Activated naive CD4-positive, alpha-beta T cell treated with anti-CD3 and anti-CD28 coated beads, Interleukin-2, amount 50 U/mL, for 24 hours (primary cell): ENCODE results near the gene EPHB3.
A peak's percentile ranks its signal among the peaks of the same experiment; 100 is the strongest.

ENCODE experiments used
- H3K27ac Mint-ChIP-seq: one replicate; pipeline ENCODE4 v1.8.0; 2021; ENCODE audit warnings: mild to moderate bottlenecking, mixed read lengths
- H3K27me3 Mint-ChIP-seq: one replicate; pipeline ENCODE4 v1.8.0; 2021; ENCODE audit warnings: mixed read lengths
- H3K36me3 Mint-ChIP-seq: one replicate; pipeline ENCODE4 v1.8.0; 2021; ENCODE audit warnings: mixed read lengths
- H3K4me1 Mint-ChIP-seq: one replicate; pipeline ENCODE4 v1.8.0; 2021; ENCODE audit warnings: mixed read lengths
- H3K4me3 Mint-ChIP-seq: one replicate; pipeline ENCODE4 v1.8.0; 2021; ENCODE audit warnings: mild to moderate bottlenecking, mixed read lengths
- H3K9me3 Mint-ChIP-seq: one replicate; pipeline ENCODE4 v1.8.0; 2021; ENCODE audit warnings: mixed read lengths

Gene EPHB3

DNA sequence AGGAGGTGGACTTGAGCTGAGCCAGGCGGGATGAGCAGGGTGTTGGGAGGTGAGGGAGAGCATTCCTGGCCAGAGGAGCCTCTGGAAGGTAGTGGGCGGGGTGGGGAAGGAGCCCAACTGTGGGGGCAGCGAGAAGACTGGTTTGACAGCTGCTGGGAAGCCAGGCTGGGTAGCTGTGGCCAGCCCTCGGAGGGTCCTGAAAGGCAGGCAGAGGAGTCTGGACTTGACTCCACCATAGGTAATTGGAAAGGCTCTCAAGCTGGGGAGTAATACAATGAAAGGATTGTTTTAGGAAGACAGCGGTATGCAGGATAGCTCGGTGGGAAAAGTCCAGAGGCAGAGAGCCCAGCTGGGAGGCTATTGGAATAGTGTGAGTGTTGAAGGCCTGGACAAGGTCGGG, 17.2 kb downstream of the EPHB3 start:
- Mint-ChIP-seq H3K36me3 (peaks cover 2% of the 10 kb centered on the region), H3K9me3 (no peaks in the 10 kb centered on the region), H3K27ac (peak overlapping the region; percentile 13), H3K27me3 (peaks cover 13% of the 10 kb centered on the region), H3K4me3 (no peak overlapping the region), H3K4me1 (peaks cover 9% of the 10 kb centered on the region)

DNA sequence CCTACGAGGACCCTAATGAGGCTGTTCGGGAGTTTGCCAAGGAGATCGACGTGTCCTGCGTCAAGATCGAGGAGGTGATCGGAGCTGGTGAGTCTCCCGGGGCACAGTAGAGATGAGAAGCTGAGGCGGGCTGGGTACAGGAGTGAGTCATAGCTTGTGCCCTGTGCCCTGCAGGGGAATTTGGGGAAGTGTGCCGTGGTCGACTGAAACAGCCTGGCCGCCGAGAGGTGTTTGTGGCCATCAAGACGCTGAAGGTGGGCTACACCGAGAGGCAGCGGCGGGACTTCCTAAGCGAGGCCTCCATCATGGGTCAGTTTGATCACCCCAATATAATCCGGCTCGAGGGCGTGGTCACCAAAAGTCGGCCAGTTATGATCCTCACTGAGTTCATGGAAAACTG, 17.9 kb downstream of the EPHB3 start:
- Mint-ChIP-seq H3K9me3 (no peaks in the 10 kb centered on the region), H3K4me1 (peaks cover 9% of the 10 kb centered on the region), H3K27ac (no peak overlapping the region), H3K27me3 (peaks cover 16% of the 10 kb centered on the region), H3K36me3 (peaks cover 2% of the 10 kb centered on the region), H3K4me3 (no peak overlapping the region)

DNA sequence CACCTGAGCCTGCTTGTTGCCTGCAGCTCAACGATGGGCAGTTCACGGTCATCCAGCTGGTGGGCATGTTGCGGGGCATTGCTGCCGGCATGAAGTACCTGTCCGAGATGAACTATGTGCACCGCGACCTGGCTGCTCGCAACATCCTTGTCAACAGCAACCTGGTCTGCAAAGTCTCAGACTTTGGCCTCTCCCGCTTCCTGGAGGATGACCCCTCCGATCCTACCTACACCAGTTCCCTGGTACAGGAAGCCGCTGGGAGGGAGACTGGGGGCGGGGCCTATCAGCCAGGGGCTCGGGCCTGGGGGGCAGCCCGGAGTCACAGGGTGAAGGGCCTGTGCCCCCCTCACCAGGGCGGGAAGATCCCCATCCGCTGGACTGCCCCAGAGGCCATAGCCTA, 18.8 kb downstream of the EPHB3 start:
- no peak overlapping the region for H3K27ac Mint-ChIP-seq
- no peaks in the 10 kb centered on the region for H3K9me3 Mint-ChIP-seq
- H3K27me3 Mint-ChIP-seq = peaks cover 19% of the 10 kb centered on the region
- H3K4me3 Mint-ChIP-seq = no peak overlapping the region
- H3K4me1 Mint-ChIP-seq = peaks cover 9% of the 10 kb centered on the region
- peaks cover 2% of the 10 kb centered on the region for H3K36me3 Mint-ChIP-seq

DNA sequence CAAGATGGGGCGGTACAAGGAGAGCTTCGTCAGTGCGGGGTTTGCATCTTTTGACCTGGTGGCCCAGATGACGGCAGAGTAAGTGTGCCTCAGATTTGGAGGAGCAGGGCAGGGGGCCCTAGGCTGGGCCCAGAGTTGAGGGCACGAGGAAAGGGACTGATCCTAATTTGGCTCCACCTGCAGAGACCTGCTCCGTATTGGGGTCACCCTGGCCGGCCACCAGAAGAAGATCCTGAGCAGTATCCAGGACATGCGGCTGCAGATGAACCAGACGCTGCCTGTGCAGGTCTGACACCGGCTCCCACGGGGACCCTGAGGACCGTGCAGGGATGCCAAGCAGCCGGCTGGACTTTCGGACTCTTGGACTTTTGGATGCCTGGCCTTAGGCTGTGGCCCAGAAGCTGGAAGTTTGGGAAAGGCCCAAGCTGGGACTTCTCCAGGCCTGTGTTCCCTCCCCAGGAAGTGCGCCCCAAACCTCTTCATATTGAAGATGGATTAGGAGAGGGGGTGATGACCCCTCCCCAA, 19.8 kb downstream of the EPHB3 start:
- Mint-ChIP-seq H3K4me3 (no peak overlapping the region), H3K9me3 (no peaks in the 10 kb centered on the region), H3K27me3 (peaks cover 19% of the 10 kb centered on the region), H3K27ac (no peak overlapping the region), H3K36me3 (peaks cover 2% of the 10 kb centered on the region), H3K4me1 (peaks cover 9% of the 10 kb centered on the region)

DNA sequence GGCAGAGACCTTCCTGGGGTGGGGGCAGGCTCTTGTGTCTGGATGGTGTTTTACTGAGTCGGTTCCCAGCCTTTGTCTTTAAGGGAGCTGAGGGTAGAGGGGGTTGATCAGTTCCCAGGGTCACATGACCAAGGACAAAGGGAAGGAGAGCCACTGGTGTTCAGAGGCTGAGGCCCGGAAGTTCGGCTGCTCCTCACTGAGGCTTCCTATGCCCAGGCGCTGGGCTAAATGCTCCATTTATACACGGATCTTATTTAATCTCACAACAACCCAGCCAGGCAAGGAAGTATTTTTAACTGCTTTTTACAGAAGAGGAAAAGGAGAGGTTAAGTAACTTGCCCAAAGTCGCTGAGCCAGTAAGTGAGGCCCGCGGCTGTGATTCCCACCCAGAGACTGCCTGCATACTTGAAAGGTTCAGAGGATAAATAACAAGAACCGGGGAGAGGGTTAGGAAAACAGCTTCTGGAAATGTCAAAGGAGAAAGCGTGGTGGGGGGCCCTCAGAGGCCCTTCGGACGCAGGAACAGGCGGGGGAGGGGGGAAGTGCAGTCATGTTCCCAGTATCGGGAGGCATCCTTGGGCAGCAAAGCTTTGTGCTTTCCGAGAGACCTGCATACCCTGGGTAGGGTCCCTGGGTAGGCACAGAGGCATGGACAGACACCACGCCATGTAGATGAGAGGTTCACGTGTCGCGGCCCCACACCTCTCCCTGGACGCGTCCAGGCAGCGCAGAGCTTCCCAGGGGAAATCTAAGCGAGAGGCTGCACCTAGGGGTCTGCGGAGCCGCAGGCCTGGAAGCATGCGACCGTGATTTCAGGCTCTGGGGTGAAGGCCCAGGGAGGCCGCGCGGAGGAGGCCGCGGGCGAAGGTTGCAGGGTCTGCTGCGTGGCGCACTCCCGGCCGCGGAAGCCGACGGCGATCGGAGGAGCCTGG, 21.3 kb downstream of the EPHB3 start:
- H3K27me3 Mint-ChIP-seq = peaks cover 19% of the 10 kb centered on the region
- H3K36me3 Mint-ChIP-seq = peaks cover 2% of the 10 kb centered on the region
- no peaks in the 10 kb centered on the region for H3K9me3 Mint-ChIP-seq
- H3K4me1 Mint-ChIP-seq = peaks cover 9% of the 10 kb centered on the region
- peak overlapping the region; percentile 78 for H3K4me3 Mint-ChIP-seq
- H3K27ac Mint-ChIP-seq = peak overlapping the region; percentile 51

DNA sequence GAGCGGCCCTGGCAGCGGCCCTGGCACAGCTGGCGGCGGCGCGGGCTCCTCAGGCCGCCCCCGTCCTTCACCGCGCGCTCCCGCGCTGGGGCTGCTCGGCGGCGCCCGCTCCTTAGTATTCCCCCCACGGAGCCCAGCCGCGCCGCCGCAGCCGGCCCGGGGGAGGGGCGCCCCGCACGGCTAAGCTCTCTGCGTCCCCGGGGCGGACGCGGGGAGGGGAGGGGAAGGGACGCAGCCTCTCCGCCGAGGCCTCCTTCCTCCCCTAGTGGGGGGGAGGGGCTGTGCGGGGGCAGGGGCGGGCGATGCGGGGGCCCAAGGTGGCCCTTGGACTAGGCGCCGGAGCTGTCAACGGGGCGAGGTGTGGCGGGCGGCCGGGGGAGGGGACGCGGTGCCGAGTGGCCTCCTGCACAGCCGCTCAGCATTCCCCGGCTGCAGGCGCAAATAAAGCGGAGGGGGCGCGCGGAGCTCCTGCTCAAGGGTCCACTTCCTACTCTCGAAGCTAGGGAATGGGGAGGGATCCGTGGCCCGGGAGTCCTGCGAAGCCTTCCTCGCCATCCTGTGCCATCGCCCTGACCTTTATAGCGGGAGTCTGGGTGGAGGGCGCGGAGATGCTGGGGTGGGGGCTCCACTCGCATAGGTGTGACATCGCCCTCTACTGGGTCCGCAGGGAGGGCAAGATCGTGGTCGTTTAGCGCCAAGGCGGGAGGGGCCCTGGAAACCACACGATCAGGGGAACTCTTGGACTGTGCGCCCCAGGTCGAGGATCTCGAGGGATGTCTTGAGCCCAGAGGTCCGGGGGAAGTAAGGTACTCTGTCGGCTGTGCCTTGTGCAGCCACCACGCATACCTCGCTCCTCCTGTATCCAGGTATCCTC, 22.2 kb downstream of the EPHB3 start:
- Mint-ChIP-seq H3K27me3 (peaks cover 19% of the 10 kb centered on the region), H3K36me3 (peaks cover 2% of the 10 kb centered on the region), H3K9me3 (no peaks in the 10 kb centered on the region), H3K4me1 (peaks cover 9% of the 10 kb centered on the region), H3K27ac (no peak overlapping the region), H3K4me3 (peak overlapping the region; percentile 28)

DNA sequence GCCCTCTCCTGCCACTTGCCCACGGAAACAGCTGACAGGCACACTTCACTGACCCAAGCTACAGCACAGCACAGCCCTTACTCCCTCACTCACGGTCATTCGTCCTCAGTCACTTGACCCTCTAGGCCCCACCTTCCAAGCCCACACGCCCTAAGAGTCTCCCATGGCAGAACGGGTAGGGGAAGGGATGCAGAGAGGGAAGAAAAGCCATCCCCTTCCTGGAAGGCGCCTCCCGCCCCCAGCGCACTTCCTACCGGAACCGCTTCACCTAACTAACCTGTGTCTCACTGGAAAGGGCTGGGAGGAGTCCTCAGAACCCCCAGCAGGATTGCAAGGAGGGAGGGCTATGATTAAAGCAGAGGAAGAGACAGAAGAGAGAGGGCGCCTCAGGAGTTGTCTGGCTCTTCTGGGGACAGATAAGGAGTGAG, 22.9 kb downstream of the EPHB3 start:
- H3K27ac Mint-ChIP-seq = no peak overlapping the region
- peaks cover 19% of the 10 kb centered on the region for H3K27me3 Mint-ChIP-seq
- peak overlapping the region; percentile 28 for H3K4me3 Mint-ChIP-seq
- H3K9me3 Mint-ChIP-seq = no peaks in the 10 kb centered on the region
- peaks cover 2% of the 10 kb centered on the region for H3K36me3 Mint-ChIP-seq
- peaks cover 9% of the 10 kb centered on the region for H3K4me1 Mint-ChIP-seq

DNA sequence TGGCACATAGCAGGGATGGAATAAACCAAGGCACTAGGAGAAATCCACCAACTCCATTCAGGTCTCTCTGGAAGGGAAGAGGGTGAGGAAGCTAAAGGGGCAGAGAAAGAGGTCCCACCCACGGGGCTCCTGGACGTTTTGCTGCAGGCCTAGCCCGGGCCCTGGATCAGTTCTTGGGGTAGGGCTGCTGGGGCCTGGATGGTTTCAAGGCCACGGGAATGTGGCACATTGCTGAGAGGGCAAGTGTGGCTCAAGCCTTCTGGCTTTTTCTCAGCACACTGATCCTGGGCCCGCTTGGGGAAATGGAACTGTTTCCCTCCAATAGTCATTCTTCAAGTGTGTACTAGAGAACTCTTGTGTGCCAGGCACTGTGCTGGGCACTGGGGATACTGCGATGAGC, 24.0 kb downstream of the EPHB3 start:
- H3K4me3 Mint-ChIP-seq = no peak overlapping the region
- no peak overlapping the region for H3K27ac Mint-ChIP-seq
- peaks cover 9% of the 10 kb centered on the region for H3K4me1 Mint-ChIP-seq
- no peaks in the 10 kb centered on the region for H3K9me3 Mint-ChIP-seq
- H3K36me3 Mint-ChIP-seq = no peaks in the 10 kb centered on the region
- H3K27me3 Mint-ChIP-seq = peaks cover 17% of the 10 kb centered on the region

DNA sequence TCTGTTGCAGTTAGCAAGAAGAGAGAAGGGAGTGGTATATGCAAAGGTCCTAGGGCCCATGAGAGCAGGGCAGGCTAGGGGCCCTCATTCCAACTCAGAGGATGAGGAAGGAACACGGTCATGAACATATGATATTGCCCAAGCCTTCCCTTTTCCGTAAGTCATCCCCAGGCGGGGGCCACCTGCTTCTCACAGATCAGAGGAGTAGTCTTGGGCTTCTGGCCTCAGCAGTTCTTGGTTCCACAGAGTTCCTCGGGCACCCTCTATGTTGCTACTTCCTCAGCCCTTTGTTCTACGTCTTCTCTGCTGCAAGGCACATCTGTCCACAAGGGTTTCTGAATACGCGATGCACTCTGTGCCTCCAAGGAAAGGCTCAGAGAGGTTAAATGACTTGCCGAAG, 25.3 kb downstream of the EPHB3 start:
- no peak overlapping the region for H3K4me3 Mint-ChIP-seq
- peaks cover 15% of the 10 kb centered on the region for H3K27me3 Mint-ChIP-seq
- H3K36me3 Mint-ChIP-seq = no peaks in the 10 kb centered on the region
- H3K9me3 Mint-ChIP-seq = no peaks in the 10 kb centered on the region
- peaks cover 9% of the 10 kb centered on the region for H3K4me1 Mint-ChIP-seq
- H3K27ac Mint-ChIP-seq = no peak overlapping the region

DNA sequence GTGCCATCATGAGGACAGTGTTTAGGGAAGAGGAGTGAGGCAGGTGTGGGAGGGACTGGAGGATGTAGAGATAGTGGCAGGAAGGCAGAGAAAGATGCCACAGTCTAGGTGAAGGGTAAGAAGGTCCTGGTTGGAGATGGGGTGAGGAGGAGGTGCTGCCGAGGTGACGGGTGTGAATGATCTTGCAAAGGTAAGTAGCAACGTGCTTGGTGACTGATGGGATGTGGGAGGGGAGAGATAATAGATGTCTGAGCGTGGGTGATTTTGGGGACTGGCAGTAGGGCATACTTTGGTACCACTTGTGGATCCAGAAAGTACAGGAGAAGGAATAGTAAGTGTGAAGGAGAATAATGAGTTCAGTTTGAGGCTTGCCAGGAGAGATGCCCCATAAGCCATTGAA, 27.2 kb downstream of the EPHB3 start:
- Mint-ChIP-seq H3K27ac (no peak overlapping the region), H3K9me3 (no peaks in the 10 kb centered on the region), H3K4me3 (no peak overlapping the region), H3K27me3 (peaks cover 6% of the 10 kb centered on the region), H3K4me1 (no peaks in the 10 kb centered on the region), H3K36me3 (no peaks in the 10 kb centered on the region)

DNA sequence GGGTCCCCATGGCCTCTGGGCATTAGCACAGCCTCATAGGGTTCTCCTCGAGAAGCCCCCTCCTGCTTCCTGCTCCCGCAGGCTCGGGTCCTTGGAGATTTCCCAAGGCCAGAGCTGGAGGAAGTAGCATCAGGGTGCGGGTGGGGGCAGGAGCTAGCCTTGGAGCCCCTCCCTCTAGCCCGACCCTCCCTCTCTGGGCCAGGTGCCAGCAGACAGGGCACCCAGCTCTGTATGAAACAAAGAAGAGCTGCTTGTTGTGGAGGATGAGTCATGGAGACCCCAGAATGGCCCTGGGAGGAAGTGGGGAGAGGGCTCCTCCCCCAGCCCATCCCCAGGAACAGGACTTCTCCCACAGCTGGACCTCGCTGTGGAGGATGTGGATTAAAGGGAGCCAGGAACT, 29.2 kb downstream of the EPHB3 start:
- H3K4me1 Mint-ChIP-seq = no peaks in the 10 kb centered on the region
- no peaks in the 10 kb centered on the region for H3K36me3 Mint-ChIP-seq
- H3K27me3 Mint-ChIP-seq = no peaks in the 10 kb centered on the region
- no peak overlapping the region for H3K27ac Mint-ChIP-seq
- H3K4me3 Mint-ChIP-seq = no peak overlapping the region
- H3K9me3 Mint-ChIP-seq = no peaks in the 10 kb centered on the region

DNA sequence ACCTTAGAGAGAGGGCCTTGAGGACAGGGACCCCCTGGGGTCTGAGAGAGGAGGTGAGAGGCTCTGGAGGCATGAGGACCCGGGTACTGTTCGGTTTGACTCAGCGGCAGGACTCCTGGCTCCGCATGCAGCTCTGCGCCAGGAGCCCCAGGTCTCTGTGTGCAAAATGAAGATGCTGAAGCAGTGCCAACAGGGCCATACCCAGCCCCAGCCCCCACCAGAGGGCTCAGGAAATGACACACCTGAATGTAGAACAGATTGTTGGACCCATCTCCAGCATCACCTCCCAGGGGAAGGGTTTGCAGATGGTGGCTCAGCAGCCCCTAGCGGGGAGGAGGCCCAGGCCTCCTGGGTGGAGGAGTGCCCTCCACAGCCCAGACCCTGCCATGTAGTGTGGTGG, 30.2 kb downstream of the EPHB3 start:
- no peaks in the 10 kb centered on the region for H3K27me3 Mint-ChIP-seq
- no peak overlapping the region for H3K4me3 Mint-ChIP-seq
- H3K36me3 Mint-ChIP-seq = no peaks in the 10 kb centered on the region
- H3K4me1 Mint-ChIP-seq = no peaks in the 10 kb centered on the region
- no peak overlapping the region for H3K27ac Mint-ChIP-seq
- H3K9me3 Mint-ChIP-seq = no peaks in the 10 kb centered on the region

DNA sequence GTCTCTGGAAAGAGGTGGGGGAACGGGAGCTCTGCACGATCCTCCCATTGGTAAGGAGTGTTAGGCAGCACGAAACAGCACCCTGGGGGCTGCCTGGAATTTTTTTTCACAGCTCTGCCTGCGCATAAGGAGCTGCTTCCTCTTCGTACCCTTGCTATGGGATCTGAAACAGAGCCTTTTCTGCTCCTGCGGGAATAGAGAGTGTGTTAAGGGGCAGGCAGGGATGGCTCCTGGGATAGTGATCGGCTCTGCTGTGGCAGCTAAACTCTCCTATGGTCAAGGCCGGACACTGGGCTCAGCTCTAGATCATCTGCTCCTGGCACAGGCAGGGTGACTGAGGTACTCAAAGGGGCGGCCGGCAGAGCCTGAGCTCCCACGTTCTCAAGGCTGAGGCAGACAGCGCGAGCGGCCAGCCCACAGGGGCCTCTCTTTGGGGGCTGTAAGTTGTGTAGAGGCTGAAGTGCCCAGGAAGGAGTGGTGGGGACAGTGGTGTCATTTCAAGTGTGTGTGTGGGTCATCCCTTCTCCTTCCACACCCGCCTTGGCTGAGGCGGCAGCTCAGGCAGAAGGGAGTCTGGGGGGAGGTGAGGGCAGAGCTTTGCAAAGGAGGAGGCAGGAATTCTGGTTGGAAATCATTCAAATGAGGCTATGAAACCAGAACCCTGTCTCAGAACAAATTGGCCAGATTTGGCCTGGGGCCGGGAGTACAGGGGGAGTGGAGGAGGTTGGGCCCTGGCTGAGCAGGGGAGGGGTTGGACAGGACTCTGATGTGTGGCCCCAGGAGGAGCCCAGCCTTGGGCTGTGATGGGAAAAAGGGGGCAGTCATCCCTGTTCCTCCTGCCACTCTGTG, 31.0 kb downstream of the EPHB3 start:
- Mint-ChIP-seq H3K4me1 (no peaks in the 10 kb centered on the region), H3K27me3 (no peaks in the 10 kb centered on the region), H3K4me3 (no peak overlapping the region), H3K9me3 (no peaks in the 10 kb centered on the region), H3K27ac (no peak overlapping the region), H3K36me3 (no peaks in the 10 kb centered on the region)

DNA sequence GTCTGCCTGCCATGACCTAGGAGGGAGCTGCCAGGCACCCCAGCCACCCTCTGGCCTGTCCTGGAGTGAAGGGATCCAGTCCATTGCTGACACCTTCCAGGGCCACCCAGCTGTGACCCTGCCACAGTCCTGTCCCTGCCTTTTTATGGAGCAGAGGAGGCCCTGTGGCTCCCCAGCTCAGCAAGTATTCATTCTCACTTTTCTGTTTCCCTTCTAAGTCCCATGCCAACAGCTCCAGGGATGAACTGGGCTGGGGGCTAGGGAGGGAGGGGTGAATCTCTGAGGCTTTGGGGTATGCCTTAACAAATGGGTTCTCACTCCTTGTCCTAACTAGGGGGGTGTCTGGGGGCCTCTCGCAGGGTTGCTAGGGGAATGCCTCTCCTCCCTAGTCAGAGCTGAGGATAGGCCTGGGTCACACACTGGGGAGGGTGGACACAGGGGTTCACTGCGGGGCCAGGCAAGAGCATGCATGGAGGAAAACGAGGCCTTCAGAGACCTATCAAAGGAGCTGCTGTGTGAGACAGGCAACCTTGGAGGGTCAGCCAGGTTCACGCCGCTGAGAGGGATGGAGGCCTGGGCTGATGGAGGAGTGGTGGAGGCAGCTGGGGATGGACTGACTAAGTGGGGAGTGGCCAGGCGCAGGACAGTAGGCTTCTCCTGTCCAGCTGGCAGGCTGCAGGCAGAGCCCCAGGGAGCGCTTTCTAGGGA, 31.8 kb downstream of the EPHB3 start:
- Mint-ChIP-seq H3K9me3 (no peaks in the 10 kb centered on the region), H3K27me3 (no peaks in the 10 kb centered on the region), H3K4me3 (no peak overlapping the region), H3K36me3 (no peaks in the 10 kb centered on the region), H3K4me1 (no peaks in the 10 kb centered on the region), H3K27ac (no peak overlapping the region)

DNA sequence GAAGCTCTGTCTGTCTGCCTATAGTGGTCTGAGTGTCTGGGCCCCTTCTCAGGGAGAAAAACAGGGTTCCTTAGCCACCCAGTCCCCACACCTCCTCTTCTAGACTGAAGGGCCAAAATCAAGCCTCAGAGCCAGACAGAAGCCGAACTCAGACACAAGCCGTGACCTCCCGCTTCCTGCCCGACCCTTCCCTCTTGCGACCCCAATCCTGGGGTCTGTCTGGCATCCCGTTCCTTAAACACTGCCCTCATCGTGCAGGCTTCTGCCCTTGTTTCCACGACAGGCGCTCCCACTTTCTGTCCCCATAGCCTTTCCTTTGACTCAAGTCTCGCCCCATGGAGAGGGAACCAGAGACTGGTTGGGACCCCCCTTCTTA, 32.3 kb downstream of the EPHB3 start:
- H3K4me1 Mint-ChIP-seq = no peaks in the 10 kb centered on the region
- no peak overlapping the region for H3K27ac Mint-ChIP-seq
- H3K36me3 Mint-ChIP-seq = no peaks in the 10 kb centered on the region
- no peak overlapping the region for H3K4me3 Mint-ChIP-seq
- H3K27me3 Mint-ChIP-seq = no peaks in the 10 kb centered on the region
- no peaks in the 10 kb centered on the region for H3K9me3 Mint-ChIP-seq
